Stomach smooth muscle (tissue), 2 donors: ENCODE results near the gene STAC2.
A peak's percentile ranks its signal among the peaks of the same experiment; 100 is the strongest.
"Not testable (repeated sequence)": the region's sequence is repeated elsewhere in the genome, so short reads cannot be mapped to it uniquely, and the experiment has no call there.

Source experiments
- H3K27ac ChIP-seq: one replicate; pipeline ENCODE4 v1.7.0; 2013; ENCODE audit warnings: mild to moderate bottlenecking, low read length, inconsistent platforms
- H3K27me3 ChIP-seq, 2 donors: one replicate each; pipeline ENCODE4 v1.7.0; 2013; ENCODE audit warnings: low read length in 2 of 2; ENCODE audit not compliant: insufficient read depth in 2 of 2, control insufficient read depth in 1 of 2
- H3K36me3 ChIP-seq, 2 donors: one replicate each; pipeline ENCODE4 v1.7.0; 2013; ENCODE audit warnings: low read length in 2 of 2; ENCODE audit not compliant: control insufficient read depth in 2 of 2, insufficient read depth in 2 of 2
- H3K4me1 ChIP-seq: one replicate; pipeline ENCODE4 v1.7.0; 2013; ENCODE audit warnings: low read length; ENCODE audit not compliant: control insufficient read depth, insufficient read depth
- H3K4me3 ChIP-seq, 2 donors: one replicate each; pipeline ENCODE4 v1.7.0; 2013; ENCODE audit warnings: low read length in 2 of 2
- H3K9ac ChIP-seq, 2 donors: one replicate each; pipeline ENCODE4 v1.7.0; 2013; ENCODE audit warnings: low read length in 2 of 2, mild to moderate bottlenecking in 1 of 2
- H3K9me3 ChIP-seq, 2 donors: one replicate each; pipeline ENCODE4 v1.7.0; 2013; ENCODE audit warnings: low read length in 2 of 2; ENCODE audit not compliant: control insufficient read depth in 2 of 2
- donor health status: healthy.
- donor health status: Pancreatic carcinoma.

The STAC2 gene, protein sequence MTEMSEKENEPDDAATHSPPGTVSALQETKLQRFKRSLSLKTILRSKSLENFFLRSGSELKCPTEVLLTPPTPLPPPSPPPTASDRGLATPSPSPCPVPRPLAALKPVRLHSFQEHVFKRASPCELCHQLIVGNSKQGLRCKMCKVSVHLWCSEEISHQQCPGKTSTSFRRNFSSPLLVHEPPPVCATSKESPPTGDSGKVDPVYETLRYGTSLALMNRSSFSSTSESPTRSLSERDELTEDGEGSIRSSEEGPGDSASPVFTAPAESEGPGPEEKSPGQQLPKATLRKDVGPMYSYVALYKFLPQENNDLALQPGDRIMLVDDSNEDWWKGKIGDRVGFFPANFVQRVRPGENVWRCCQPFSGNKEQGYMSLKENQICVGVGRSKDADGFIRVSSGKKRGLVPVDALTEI

DNA sequence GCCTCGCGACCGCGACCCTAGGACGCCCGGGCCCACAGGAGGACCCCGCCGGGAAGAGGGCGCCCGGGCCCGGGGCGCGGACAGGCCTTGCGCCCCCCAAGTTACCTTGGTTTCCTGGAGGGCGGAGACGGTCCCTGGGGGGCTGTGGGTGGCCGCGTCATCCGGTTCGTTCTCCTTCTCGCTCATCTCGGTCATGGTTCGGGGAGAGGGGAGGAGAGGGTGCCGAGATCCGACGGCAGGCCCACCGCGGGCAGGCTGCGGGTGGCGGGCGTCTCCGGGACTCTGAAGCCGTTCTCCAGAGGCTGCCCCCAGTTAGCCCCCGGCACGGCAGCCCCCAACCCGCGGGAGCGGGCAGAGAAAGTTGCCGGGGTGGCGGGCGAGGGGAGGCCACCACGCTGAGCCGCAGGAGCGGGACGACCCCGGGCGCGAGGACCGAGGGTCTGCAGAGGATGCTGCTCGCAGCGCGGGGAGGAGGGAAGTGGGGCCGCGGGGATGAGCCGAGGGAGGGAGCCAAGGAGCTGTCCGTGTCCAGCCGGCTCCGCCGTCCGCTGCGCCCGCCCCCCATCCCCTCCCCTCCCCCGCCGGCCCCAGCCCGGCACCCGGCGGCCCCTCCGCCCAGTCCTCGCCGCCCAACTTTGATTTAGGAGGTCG is at the start of gene STAC2:
Gene STAC2, minus strand, starts transcription at position 638 of the 651 bp plus-strand sequence. Its CDS starts 443 bp downstream, at position 195.
- Histone ChIP-seq H3K27ac (no peak within 1 kb of the TSS), H3K9me3 (no peaks in the 10 kb centered on the region), H3K4me3 (peak within 1 kb of the TSS; percentile 59 to 66), H3K27me3 (peaks cover 20 to 43% of the 10 kb centered on the region in 2 donors), H3K36me3 (no peaks in the 10 kb centered on the region), H3K9ac (peak within 1 kb of the TSS in 1 of 2 donors; percentile 47), H3K4me1 (peaks cover 16% of the 10 kb centered on the region)

DNA sequence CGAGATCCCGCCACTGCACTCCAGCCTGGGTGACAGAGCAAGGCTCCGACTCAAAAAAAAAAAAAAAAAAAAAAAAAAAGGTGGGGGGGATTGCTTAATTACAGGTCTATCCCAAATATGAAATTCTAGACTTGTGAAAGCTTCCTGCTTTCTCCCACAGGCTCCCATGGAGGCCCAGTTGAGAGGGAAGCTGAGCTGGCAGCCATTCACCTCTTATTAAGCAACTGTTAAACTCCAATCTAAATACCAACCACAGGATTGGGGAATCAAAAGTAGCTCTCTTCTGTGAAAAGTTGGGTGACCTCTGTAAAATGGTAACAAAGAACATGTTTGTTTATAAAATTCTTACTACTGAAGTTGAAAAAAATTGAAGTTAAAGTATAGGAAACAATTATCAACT is 45.8 kb upstream of the STAC2 start:
- H3K27ac ChIP-seq = no peak overlapping the region
- H3K36me3 ChIP-seq = peaks cover 26 to 36% of the 10 kb centered on the region in 2 donors
- no peak overlapping the region for H3K9ac ChIP-seq
- H3K4me1 ChIP-seq = no peaks in the 10 kb centered on the region
- H3K4me3 ChIP-seq = no peak overlapping the region
- no peaks in the 10 kb centered on the region for H3K27me3 ChIP-seq
- no peaks in the 10 kb centered on the region for H3K9me3 ChIP-seq

GRCh38 chr17:39270923-39271322 is 45.2 kb upstream of the STAC2 start:
- H3K27ac ChIP-seq = no peak overlapping the region
- no peaks in the 10 kb centered on the region for H3K27me3 ChIP-seq
- peaks cover 29 to 36% of the 10 kb centered on the region in 2 donors for H3K36me3 ChIP-seq

GRCh38 chr17:39264119-39264518 is 38.4 kb upstream of the STAC2 start:
- H3K9me3 ChIP-seq = no peaks in the 10 kb centered on the region
- H3K9ac ChIP-seq = no peak overlapping the region
- H3K4me1 ChIP-seq = no peaks in the 10 kb centered on the region
- H3K27me3 ChIP-seq = no peaks in the 10 kb centered on the region
- no peak overlapping the region for H3K27ac ChIP-seq
- H3K4me3 ChIP-seq = no peak overlapping the region
- H3K36me3 ChIP-seq = peaks cover 36 to 47% of the 10 kb centered on the region in 2 donors

More at GRCh38 chr17:39270923-39271322, 45.2 kb upstream of the STAC2 start:
- H3K4me1 ChIP-seq = no peaks in the 10 kb centered on the region
- no peaks in the 10 kb centered on the region for H3K9me3 ChIP-seq
- no peak overlapping the region for H3K9ac ChIP-seq
- H3K4me3 ChIP-seq = no peak overlapping the region

- no peak overlapping the region for H3K27ac ChIP-seq
- H3K9me3 ChIP-seq = no peaks in the 10 kb centered on the region
- H3K27me3 ChIP-seq = no peaks in the 10 kb centered on the region
- no peak overlapping the region for H3K9ac ChIP-seq
- H3K4me1 ChIP-seq = no peaks in the 10 kb centered on the region
- H3K4me3 ChIP-seq = no peak overlapping the region
- H3K36me3 ChIP-seq = peaks cover 38 to 41% of the 10 kb centered on the region in 2 donors
Observed at GRCh38 chr17:39261286-39261685, 35.5 kb upstream of the STAC2 start.

GRCh38 chr17:39252788-39253460 is 27.2 kb upstream of the STAC2 start:
- Histone ChIP-seq H3K36me3 (peaks cover 16 to 25% of the 10 kb centered on the region in 2 donors), H3K4me3 (no peak overlapping the region), H3K27me3 (no peaks in the 10 kb centered on the region), H3K27ac (no peak overlapping the region), H3K9ac (no peak overlapping the region), H3K9me3 (no peaks in the 10 kb centered on the region), H3K4me1 (no peaks in the 10 kb centered on the region)

DNA sequence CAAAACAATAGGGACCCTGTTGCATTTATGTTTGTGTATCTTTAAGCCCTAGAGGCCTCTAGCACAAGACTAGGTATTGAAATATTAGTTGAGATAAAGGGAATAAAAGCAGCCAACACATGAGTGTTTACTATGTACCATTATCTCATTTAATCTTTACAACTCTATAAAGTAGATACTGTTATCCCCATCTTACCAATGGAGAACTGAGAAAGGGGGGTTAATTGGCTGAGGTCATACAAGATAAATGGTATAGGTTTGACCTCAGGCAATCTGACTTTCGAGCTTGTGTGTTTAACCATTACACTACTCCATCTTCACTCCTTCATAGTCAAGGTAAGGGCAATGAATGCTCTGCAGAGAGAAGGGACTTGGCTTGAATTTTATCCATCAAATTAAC is 26.3 kb upstream of the STAC2 start:
- no peak overlapping the region for H3K4me3 ChIP-seq
- H3K9me3 ChIP-seq = no peaks in the 10 kb centered on the region
- peaks cover 7 to 20% of the 10 kb centered on the region in 2 donors for H3K36me3 ChIP-seq
- no peak overlapping the region for H3K9ac ChIP-seq
- no peaks in the 10 kb centered on the region for H3K27me3 ChIP-seq
- no peak overlapping the region for H3K27ac ChIP-seq
- no peaks in the 10 kb centered on the region for H3K4me1 ChIP-seq

GRCh38 chr17:39250076-39250475 is 24.3 kb upstream of the STAC2 start:
- H3K4me3 ChIP-seq, H3K4me1 ChIP-seq: not testable (repeated sequence)

DNA sequence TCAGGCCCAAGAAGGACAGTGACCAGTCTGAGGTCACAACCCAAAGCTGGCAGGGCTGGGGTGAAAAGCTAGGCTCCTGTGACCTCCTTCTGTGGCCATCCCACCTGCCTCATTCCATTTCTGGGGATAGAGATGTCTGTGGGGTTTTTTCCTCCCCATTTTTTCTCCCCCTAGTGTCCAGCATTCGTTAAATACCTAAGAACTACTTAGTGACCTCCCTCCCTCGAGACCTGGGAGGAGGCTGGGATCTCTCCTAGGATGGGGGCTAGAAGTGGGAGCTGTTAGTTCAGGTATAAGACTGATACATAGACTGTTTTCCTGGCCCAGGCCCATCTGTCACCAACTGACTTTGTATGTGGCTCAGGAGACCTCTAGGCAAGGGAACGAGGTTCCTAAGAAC is 20.5 kb upstream of the STAC2 start:
- H3K36me3 ChIP-seq = peaks cover 0 to 3% of the 10 kb centered on the region in 2 donors
- H3K4me1 ChIP-seq = no peaks in the 10 kb centered on the region
- H3K27ac ChIP-seq = no peak overlapping the region
- no peaks in the 10 kb centered on the region for H3K9me3 ChIP-seq
- peaks cover 0 to 6% of the 10 kb centered on the region in 2 donors for H3K27me3 ChIP-seq
- H3K4me3 ChIP-seq = no peak overlapping the region
- no peak overlapping the region for H3K9ac ChIP-seq

More at GRCh38 chr17:39250076-39250475, 24.3 kb upstream of the STAC2 start:
- peaks cover 6 to 18% of the 10 kb centered on the region in 2 donors for H3K36me3 ChIP-seq
- not testable (repeated sequence) for H3K9ac ChIP-seq, H3K27ac ChIP-seq, H3K27me3 ChIP-seq, H3K9me3 ChIP-seq

DNA sequence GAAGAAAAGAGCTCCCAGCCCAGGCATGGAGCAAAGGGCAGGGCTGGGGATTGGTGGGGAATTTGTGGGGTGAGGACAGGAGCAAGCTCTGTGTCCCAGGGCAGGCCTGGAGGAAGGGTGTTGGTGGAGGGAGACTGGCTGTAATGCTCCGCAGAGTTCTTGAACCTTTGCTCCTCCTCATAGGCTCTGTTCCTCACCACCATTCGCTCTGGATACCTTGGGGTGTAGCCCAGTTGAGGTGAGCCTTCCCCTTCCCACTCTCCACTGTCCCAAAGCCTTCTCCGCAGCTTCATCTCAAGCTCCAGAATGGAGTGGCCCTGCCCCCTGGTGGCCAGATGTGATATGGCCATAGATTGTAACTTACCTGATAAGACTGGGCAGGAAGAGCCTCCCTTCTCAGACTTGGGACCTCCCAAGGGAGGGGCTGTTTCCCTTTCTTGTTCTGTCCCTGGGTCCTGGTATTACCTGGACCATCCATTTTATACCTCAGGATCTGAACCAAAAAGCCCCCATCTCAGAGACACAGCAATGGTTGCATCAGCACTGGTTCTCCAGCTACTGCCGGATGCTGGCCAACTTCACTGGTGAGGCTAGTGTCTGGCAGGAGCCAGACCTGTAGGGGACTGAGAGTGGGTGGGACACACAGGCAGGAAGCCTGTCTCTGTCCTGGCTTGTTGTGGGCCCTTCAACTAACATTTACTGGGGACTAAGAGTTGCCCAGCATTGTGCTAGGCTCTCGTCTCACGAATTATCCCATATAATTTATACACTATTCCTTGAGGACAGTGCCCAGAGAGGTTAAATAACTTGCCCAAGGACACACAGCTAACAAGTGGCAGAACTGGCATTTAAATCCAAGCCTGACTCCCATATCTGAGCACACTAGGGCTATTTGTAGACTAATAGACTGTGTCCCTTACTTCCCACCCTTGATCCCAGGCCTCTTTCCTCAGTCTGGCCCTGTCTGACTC is 19.1 kb upstream of the STAC2 start:
- H3K27me3 ChIP-seq = peaks cover 0 to 6% of the 10 kb centered on the region in 2 donors
- peaks cover 0 to 3% of the 10 kb centered on the region in 2 donors for H3K36me3 ChIP-seq
- no peaks in the 10 kb centered on the region for H3K4me1 ChIP-seq
- H3K9ac ChIP-seq = peak overlapping the region in 1 of 2 donors; percentile 36
- no peaks in the 10 kb centered on the region for H3K9me3 ChIP-seq
- H3K4me3 ChIP-seq = no peak overlapping the region
- no peak overlapping the region for H3K27ac ChIP-seq
